Measurements from ENCODE around the gene ENTR1. TPM values are rescaled to one million over a fixed set of nuclear protein-coding genes. Genes with fewer than 3 reads are reported as not detected.

Gene ENTR1
- total and polyA plus RNA-seq, 10 of the 15 experiments (the other 5 are each of a cell fraction or from before 2014, with no cell fraction given) = 8.2 to 96.4 (median 41.1) TPM

DNA sequence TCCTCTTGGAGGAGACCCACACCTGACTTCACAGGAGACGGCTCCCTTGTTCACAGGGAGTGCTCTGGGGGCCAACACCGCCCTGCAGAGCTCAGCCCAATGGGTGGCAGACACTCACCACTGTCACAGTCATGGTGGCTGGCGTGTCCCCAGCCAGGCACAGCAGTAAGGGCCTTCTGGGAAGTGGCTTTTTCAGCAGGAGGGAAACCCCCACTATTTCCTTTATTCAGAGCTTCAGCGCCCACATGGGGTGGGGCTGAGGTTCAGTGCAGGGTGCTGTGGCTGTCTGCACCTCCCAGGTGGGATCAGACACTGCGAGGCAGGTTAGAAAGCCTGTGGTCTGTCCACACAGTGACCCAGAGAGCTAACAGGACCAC, 6.9 kb downstream of the ENTR1 start (continued):
- TF ChIP-seq, protein P1, sequence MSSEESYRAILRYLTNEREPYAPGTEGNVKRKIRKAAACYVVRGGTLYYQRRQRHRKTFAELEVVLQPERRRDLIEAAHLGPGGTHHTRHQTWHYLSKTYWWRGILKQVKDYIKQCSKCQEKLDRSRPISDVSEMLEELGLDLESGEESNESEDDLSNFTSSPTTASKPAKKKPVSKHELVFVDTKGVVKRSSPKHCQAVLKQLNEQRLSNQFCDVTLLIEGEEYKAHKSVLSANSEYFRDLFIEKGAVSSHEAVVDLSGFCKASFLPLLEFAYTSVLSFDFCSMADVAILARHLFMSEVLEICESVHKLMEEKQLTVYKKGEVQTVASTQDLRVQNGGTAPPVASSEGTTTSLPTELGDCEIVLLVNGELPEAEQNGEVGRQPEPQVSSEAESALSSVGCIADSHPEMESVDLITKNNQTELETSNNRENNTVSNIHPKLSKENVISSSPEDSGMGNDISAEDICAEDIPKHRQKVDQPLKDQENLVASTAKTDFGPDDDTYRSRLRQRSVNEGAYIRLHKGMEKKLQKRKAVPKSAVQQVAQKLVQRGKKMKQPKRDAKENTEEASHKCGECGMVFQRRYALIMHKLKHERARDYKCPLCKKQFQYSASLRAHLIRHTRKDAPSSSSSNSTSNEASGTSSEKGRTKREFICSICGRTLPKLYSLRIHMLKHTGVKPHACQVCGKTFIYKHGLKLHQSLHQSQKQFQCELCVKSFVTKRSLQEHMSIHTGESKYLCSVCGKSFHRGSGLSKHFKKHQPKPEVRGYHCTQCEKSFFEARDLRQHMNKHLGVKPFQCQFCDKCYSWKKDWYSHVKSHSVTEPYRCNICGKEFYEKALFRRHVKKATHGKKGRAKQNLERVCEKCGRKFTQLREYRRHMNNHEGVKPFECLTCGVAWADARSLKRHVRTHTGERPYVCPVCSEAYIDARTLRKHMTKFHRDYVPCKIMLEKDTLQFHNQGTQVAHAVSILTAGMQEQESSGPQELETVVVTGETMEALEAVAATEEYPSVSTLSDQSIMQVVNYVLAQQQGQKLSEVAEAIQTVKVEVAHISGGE (CRISPR knock-in tag; IDR thresholded peaks at IDR 0.05) = no peak
- TF ChIP-seq MTA3 (IDR thresholded peaks at IDR 0.05; ENCODE audit: borderline replicate concordance, low read length) (no peak), EGR1 (IDR thresholded peaks at IDR 0.05; ENCODE audit: borderline replicate concordance in 1 of 2, low read depth in 2 of 2, low read length in 2 of 2) (no peak), MEF2B (IDR thresholded peaks at IDR 0.05; ENCODE audit: partially characterized antibody, poor library complexity, severe bottlenecking) (no peak), RCOR1 (conservative IDR thresholded peaks at IDR 0.05; ENCODE audit: low read depth, low read length) (no peak; the same call in 1 of the 2 replicates), SIN3A (IDR thresholded peaks at IDR 0.05; ENCODE audit: low read depth, low read length) (peak; percentile 45; the same call in 1 of the 2 replicates), MLLT1 (IDR thresholded peaks at IDR 0.05) (0 out of 2 replicates have a peak, but pooled peaks have one; percentile 40), HDGF (IDR thresholded peaks at IDR 0.05) (no peak; the same call in 1 of the 2 replicates), YBX1 (IDR thresholded peaks at IDR 0.05) (no peak), ZNF687 (IDR thresholded peaks at IDR 0.05) (peak; percentile 79), PAX5 (IDR thresholded peaks at IDR 0.05; ENCODE audit: borderline replicate concordance, low read depth, low read length) (no peak), NFYA (IDR thresholded peaks at IDR 0.05; ENCODE audit: borderline replicate concordance, low read depth, low read length) (no peak), PML (IDR thresholded peaks at IDR 0.05; ENCODE audit: low read length) (no peak), NBN (IDR thresholded peaks at IDR 0.05) (peak; percentile 32; the same call in 1 of the 2 replicates)
- TF ChIP-seq, protein P2, sequence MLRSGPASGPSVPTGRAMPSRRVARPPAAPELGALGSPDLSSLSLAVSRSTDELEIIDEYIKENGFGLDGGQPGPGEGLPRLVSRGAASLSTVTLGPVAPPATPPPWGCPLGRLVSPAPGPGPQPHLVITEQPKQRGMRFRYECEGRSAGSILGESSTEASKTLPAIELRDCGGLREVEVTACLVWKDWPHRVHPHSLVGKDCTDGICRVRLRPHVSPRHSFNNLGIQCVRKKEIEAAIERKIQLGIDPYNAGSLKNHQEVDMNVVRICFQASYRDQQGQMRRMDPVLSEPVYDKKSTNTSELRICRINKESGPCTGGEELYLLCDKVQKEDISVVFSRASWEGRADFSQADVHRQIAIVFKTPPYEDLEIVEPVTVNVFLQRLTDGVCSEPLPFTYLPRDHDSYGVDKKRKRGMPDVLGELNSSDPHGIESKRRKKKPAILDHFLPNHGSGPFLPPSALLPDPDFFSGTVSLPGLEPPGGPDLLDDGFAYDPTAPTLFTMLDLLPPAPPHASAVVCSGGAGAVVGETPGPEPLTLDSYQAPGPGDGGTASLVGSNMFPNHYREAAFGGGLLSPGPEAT (IDR thresholded peaks at IDR 0.05; ENCODE audit: low read depth) = 0 out of 2 replicates have a peak, but pooled peaks have one; percentile 27
- TF ChIP-seq, protein P3, sequence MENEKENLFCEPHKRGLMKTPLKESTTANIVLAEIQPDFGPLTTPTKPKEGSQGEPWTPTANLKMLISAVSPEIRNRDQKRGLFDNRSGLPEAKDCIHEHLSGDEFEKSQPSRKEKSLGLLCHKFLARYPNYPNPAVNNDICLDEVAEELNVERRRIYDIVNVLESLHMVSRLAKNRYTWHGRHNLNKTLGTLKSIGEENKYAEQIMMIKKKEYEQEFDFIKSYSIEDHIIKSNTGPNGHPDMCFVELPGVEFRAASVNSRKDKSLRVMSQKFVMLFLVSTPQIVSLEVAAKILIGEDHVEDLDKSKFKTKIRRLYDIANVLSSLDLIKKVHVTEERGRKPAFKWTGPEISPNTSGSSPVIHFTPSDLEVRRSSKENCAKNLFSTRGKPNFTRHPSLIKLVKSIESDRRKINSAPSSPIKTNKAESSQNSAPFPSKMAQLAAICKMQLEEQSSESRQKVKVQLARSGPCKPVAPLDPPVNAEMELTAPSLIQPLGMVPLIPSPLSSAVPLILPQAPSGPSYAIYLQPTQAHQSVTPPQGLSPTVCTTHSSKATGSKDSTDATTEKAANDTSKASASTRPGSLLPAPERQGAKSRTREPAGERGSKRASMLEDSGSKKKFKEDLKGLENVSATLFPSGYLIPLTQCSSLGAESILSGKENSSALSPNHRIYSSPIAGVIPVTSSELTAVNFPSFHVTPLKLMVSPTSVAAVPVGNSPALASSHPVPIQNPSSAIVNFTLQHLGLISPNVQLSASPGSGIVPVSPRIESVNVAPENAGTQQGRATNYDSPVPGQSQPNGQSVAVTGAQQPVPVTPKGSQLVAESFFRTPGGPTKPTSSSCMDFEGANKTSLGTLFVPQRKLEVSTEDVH (IDR thresholded peaks at IDR 0.05; ENCODE audit: low read depth, partially characterized antibody) = no peak

Data from GM12878 (cell line).